HEK293 (cell line): Measurements from ENCODE around the gene FRMD4A.

Source experiments
- BCL11A ChIP-seq: fragments of 450-650 bp; formaldehyde crosslinking; IDR thresholded peaks from 2 replicates; pipeline ENCODE4 v1.5.1; 2016; ENCODE audit warnings: low read depth, missing biosample characterization, missing genetic modification characterization
- RBAK ChIP-seq: fragments of 450-650 bp; formaldehyde crosslinking; IDR thresholded peaks from 2 replicates; pipeline ENCODE4 v1.5.1; 2016; ENCODE audit warnings: missing biosample characterization, missing genetic modification characterization
- SCRT1 ChIP-seq: fragments of 450-650 bp; formaldehyde crosslinking; IDR thresholded peaks from 2 replicates; pipeline ENCODE4 v1.5.1; 2016; ENCODE audit warnings: missing biosample characterization, missing genetic modification characterization, borderline replicate concordance
- SP2 ChIP-seq: fragments of 450-650 bp; formaldehyde crosslinking; IDR thresholded peaks from 2 replicates; pipeline ENCODE4 v1.5.1; 2016; ENCODE audit warnings: missing biosample characterization, missing genetic modification characterization
- ZNF16 ChIP-seq: fragments of 450-650 bp; formaldehyde crosslinking; IDR thresholded peaks from 2 replicates; pipeline ENCODE4 v1.5.1; 2016; ENCODE audit warnings: low read depth, missing biosample characterization, missing genetic modification characterization
- ZNF473 ChIP-seq: fragments of 450-650 bp; formaldehyde crosslinking; IDR thresholded peaks from 2 replicates; pipeline ENCODE4 v1.5.1; 2017; ENCODE audit warnings: missing biosample characterization, missing genetic modification characterization
- ZNF660 ChIP-seq: fragments of 450-650 bp; IDR thresholded peaks from 2 replicates; pipeline ENCODE4 v1.5.1; 2018; ENCODE audit warnings: missing biosample characterization, mild to moderate bottlenecking, missing genetic modification characterization
- ZNF785 ChIP-seq: fragments of 450-650 bp; formaldehyde crosslinking; IDR thresholded peaks from 2 replicates; pipeline ENCODE4 v1.5.1; 2016; ENCODE audit warnings: missing biosample characterization, missing genetic modification characterization
- ZSCAN30 ChIP-seq: fragments of 450-650 bp; IDR thresholded peaks from 2 replicates; pipeline ENCODE4 v1.5.1; 2018; ENCODE audit warnings: missing biosample characterization, mild to moderate bottlenecking, missing genetic modification characterization, moderate library complexity
- TF ChIP-seq, protein P1 (sequence below): fragments of 450-650 bp; formaldehyde crosslinking; IDR thresholded peaks from 2 replicates; pipeline ENCODE4 v1.5.1; 2016; ENCODE audit warnings: missing biosample characterization, missing genetic modification characterization
- TF ChIP-seq, protein P2 (sequence below): fragments of 450-650 bp; formaldehyde crosslinking; IDR thresholded peaks from 2 replicates; pipeline ENCODE4 v1.5.1; 2017; ENCODE audit warnings: missing biosample characterization, missing genetic modification characterization

GRCh38 chr10:13770760-13771493 lies 559.8 kb downstream of the FRMD4A start:
- TF ChIP-seq RBAK (tag by site-specific recombination): no peak
- TF ChIP-seq SP2 (tag by site-specific recombination): no peak
- no peak for TF ChIP-seq ZNF473 (tag by site-specific recombination)
- TF ChIP-seq, protein P1, sequence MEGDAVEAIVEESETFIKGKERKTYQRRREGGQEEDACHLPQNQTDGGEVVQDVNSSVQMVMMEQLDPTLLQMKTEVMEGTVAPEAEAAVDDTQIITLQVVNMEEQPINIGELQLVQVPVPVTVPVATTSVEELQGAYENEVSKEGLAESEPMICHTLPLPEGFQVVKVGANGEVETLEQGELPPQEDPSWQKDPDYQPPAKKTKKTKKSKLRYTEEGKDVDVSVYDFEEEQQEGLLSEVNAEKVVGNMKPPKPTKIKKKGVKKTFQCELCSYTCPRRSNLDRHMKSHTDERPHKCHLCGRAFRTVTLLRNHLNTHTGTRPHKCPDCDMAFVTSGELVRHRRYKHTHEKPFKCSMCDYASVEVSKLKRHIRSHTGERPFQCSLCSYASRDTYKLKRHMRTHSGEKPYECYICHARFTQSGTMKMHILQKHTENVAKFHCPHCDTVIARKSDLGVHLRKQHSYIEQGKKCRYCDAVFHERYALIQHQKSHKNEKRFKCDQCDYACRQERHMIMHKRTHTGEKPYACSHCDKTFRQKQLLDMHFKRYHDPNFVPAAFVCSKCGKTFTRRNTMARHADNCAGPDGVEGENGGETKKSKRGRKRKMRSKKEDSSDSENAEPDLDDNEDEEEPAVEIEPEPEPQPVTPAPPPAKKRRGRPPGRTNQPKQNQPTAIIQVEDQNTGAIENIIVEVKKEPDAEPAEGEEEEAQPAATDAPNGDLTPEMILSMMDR (tag by site-specific recombination): no peak
- no peak for TF ChIP-seq BCL11A (tag by site-specific recombination)
- no peak for TF ChIP-seq ZNF660 (tag by site-specific recombination)
- TF ChIP-seq ZNF16 (tag by site-specific recombination): no peak
- no peak for TF ChIP-seq ZNF785 (tag by site-specific recombination)
- TF ChIP-seq SCRT1 (tag by site-specific recombination): no peak
- TF ChIP-seq ZSCAN30 (tag by site-specific recombination): no peak
- TF ChIP-seq, protein P2, sequence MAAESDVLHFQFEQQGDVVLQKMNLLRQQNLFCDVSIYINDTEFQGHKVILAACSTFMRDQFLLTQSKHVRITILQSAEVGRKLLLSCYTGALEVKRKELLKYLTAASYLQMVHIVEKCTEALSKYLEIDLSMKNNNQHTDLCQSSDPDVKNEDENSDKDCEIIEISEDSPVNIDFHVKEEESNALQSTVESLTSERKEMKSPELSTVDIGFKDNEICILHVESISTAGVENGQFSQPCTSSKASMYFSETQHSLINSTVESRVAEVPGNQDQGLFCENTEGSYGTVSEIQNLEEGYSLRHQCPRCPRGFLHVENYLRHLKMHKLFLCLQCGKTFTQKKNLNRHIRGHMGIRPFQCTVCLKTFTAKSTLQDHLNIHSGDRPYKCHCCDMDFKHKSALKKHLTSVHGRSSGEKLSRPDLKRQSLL (tag by site-specific recombination): no peak
